Activated naive CD8-positive, alpha-beta T cell treated with anti-CD3 and anti-CD28 coated beads, Interleukin-2, amount 50 U/mL, for 16 hours (primary cell): ENCODE measurements around the gene NPM1.
A peak's percentile ranks its signal among the peaks of the same experiment; 100 is the strongest.
"Not testable (repeated sequence)": the region's sequence is repeated elsewhere in the genome, so short reads cannot be mapped to it uniquely, and the experiment has no call there.

Experiments used
- DNase-seq: peaks from one replicate; pipeline ENCODE4 v3.0.0-alpha.2; 2020; ENCODE audit warnings: low read depth, low spot score

The NPM1 gene

DNA sequence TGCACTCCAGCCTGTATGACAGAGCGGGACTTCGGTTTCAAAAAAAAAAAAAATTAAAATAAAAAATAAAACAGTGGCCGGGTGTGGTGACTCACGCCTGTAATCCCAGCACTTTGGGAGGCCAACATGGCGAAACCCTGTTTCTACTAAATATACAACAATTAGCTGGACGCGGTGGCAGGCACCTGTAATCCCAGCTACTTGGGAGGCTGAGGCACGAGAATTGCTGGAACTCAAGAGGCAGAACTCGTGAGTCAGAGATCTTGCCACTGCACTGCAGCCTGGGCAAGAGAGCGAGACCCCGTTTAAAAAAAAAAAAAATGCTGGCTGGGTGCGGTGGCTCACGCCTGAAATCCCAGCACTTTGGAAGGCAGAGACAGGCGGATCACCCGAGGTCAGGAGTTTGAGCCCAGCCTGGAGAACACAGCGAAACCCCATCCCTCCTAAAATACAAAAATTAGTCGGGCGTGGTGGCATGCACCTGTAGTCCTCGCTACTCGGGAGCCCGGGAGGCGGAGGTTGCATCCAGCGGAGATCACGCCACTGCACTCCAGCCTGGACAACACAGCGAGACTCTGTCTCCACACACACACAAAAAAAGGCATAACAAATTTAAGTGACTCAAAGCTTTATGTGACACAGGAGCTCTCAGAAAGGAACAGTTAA, 1.5 kb upstream of the NPM1 start:
- no peak for DNase-seq

DNA sequence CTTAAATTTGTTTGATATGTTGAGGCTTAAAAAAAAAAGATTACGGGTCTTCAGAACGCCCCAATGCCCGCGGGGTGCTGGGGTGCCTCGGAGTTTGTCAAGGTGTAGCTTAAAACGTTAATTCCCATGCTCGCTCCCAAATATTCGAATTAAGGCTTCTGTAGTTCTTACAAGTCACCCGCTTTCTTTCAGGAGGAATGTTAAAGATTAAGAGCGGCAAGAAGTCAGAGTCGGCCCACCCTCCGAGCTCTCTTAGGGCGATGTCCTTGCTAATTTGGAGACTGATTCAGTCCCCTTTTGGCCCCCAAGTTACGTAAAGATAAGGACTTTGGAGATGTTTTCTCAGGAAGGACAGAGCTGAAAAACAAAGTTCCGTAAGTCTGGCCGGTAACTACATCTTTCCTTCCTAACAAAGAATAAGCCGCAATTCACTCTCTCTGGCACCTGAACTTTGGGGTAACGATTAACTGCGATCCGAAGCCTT, 746 bp upstream of the NPM1 start:
- no peak for DNase-seq

DNA sequence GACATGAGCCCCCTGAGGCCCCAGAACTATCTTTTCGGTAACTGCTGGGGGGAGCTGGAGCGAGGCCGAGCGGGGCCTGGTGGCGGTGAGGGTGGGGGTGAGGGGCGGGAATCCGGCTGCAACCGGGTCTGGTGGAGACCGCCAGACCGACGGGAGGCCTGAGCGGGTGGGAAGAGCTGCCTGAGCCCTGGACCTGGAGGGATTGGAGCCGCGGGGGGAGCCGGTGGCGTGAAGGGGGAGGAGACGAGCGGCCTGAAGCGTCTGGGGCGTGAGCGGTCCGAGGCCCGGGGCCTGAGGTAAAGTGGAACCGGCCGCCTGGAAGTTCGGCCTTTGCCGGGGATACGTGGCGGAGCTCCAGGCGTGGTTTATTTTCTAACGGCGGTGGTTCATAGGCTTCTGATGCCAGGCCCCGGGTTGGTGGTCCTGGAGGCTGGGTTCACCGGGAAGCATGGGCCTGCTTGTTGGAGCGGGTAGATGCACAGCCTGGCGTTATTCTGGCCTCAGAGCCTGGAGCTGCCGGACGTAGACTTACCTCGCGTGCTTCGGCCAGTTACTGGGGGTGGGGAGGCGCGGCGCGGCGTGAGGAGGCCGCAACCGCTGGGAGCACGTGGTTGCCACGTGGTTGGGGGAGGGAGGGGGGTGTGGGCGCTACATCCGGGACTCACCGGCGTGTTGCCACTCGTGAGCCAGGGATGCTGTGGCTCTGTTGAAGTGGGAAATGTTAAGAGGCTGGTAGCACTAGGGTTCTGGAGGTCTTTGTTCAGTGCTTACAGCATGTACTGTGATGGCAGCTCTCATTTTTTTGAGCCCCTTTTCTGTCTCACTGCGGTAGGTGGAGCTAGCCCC, 544 bp downstream of the NPM1 start:
- peak; percentile 72 for DNase-seq

DNA sequence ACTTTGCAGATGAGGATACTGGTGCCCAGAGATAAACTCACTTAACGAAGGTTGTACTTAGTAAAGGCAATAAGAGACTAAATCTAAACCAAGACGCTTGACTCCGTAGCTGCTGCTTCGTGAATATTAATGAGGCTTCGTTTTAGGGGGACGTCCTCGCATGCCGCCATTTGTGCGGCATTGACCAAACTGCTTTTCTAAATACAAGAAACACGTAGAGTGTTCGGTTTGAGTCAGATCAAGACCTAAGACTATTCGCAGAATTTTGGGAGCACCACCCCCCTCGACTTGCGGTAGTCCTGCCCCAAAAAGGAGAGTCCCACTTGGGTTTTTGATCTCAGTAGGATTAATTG, 1.1 kb downstream of the NPM1 start:
- no peak for DNase-seq

DNA sequence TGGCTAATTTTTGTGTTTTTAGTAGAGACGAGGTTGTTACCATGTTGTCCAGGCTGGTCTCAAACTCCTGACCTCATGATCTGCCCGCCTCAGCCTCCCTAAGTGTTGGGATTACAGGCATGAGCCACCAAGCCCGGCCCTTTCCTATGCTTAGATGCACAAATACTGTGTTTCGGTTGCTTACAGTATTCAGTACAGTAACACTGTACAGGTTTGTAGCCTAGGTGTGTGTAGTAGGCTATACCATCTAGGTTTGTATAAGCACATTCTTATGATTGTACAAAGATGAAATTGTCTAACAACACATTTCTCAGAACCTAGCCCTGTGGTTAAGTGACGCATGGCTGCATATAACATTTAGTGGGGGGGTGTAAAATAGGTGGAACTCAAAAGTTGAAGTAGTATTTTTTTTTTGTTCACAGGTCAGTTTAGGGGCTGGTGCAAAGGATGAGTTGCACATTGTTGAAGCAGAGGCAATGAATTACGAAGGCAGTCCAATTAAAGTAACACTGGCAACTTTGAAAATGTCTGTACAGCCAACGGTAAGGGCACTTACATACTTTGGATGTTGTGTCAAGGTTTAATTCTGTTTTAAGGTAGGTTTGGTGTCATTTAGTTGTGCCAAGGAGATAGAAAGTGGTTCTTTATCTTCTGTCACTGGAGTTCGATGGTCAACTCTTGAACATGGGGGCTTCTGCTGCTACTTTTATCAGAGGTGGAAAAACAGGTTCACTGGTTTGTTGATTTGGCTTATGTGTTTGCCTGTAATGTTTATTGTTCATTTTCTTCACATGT, 3.4 kb downstream of the NPM1 start:
- no peak for DNase-seq

DNA sequence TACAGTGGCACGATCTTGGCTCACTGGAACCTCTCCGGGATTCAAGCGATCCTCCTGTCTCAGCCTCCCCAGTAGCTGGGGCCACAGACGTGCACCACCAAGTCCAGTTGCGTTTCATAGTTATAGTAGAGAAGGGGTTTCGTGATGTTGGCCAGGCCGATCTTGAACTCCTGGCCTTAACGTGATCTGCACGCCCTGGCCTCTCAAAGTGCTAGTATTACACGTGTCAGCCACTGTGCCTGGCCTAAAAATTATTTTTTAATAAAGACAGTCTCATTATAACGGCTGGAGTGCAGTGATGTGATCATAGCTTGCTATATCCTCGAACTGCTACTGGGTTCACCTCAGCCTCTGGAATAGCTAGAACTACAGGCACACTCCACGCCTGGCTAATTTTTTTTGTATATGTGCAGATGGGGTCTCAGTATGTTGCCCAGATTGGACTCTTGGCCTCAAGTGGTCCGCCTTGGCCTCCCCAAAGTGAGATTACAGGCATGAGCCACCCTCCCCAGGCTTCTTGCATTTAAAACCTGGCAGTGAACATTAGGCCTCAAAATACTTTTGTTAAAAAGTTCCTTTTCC, 4.4 kb downstream of the NPM1 start:
- no peak for DNase-seq

DNA sequence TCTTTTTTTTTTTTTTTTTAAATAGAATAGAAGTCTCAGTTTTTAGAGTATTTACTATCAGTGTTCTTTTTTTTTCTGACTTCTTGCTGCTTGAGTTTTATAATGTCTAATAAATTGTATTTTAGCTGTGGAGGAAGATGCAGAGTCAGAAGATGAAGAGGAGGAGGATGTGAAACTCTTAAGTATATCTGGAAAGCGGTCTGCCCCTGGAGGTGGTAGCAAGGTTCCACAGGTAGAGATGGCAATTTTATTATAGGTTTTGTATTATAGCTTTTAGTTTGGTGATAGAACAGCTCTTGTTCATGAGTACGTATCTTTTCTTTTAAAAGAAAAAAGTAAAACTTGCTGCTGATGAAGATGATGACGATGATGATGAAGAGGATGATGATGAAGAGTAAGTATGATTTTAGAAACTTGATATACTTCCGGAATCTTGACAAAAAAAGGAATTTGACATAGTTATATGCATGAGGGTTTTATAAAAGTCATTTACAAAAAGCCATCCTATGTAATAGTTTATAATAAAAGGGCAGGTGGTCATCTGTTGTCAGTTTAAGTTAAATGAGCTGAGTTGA, 5.0 kb downstream of the NPM1 start:
- no peak for DNase-seq

DNA sequence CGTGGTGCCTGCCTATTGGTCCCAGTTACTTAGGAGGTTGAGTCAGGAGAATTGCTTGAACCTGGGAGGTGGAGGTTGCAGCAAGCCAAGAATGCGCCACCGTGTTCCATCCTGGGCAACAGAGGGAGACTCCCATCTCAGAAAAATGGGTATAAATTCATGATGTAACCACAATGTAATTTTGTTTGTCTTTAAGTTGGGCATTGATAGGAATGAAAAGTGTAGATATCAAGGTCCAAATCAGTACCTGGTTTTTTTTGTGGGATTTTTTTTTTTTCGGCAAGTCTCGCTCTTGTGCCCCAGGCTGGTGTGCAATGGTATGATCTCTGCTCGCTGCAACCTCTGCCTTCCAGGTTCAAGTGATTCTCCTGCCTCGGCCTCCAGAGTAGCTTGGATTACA, 7.4 kb downstream of the NPM1 start:
- DNase-seq, result no peak

DNA sequence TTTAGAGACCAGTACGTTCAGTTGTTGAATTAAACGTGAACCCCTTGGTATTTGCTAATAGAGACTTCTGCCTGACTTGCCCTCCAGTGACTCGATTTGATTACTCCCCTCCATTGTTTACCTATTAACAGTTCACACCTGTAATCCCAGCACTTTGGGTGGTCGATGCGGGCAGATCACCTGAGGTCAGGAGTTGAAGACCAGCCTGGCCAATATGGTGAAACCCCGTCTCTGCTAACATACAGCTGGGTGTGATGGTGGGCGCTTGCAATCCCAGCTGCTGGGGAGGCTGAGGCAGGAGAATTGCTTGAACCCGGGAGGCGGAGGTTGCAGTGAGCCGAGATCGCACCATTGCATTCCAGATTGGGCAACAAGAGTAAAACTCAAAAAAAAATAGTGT, 8.9 kb downstream of the NPM1 start:
- not testable (repeated sequence) for DNase-seq

DNA sequence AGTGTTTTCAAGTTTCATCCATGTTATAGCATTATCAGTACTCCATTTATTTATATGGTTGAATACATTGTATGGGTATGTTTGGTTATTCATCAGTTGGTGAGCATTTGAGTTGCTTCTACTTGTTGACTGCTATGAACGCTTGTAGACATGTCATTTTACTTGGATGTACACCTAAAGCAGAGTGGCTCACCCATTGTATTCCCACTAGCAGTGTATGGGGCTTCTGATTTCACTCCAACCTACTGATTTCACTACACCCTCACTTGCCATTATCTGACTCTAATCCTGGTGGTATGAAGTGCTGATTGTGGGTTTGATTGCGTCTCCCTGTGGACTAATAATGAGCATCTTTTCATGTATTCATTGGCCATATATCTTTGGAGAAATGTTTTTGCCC, 9.5 kb downstream of the NPM1 start:
- no peak for DNase-seq

DNA sequence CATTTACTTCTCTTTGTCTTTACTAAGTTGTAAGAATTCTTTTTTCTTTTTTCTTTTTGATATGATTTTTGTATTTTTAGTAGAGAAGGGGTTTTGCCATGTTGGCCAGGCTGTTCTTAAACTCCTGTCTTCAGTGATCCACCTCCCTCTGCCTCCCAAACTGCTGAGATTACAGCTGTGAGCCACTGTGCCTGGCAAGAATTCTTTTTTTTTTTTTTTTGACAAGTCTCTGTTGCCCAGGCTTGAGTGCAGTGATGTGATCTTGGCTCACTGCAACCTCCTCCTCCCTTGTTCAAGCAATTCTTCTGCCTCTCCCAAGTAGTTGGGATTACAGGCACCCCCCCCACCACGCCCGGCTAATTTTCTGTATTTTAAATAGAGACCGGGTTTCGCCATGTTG, 9.9 kb downstream of the NPM1 start:
- no peak for DNase-seq

DNA sequence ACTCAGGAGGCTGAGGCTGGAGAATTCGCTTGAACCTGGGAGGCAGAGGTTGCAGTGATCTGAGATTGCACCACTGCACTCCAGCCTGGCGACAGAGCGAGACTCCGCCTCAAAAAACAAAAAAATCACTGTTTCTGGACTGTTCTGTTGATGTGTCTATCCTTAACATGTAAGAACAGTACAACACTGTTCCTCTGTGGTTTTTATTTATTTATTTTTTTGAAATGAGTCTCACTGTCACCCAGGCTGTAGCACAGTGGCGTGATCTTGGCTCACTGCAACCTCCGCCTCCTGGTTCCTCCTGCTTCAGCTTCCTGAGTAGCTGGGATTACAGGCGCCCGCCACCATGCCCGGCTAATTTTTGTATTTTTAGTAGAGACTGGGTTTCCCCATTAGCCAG, 11.0 kb downstream of the NPM1 start:
- DNase-seq, result not testable (repeated sequence)

DNA sequence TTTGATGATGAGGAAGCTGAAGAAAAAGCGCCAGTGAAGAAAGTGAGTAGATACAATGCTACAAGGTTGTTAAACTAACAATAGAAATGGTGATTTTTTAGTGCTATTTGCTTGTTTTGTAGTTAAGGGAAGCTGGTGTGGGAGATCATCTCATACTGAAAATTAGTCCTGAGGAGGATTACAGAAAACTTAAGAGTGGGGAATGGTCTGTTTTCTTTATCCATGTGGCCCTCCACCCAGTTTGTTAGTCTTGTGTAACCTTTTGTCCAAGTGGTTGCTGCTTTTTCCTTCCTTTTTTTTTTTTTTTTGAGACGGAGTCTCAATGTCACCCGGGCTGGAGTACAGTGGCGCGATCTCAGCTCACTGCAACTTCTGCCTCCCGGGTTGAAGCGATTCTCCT, 12.5 kb downstream of the NPM1 start:
- DNase-seq, result no peak

DNA sequence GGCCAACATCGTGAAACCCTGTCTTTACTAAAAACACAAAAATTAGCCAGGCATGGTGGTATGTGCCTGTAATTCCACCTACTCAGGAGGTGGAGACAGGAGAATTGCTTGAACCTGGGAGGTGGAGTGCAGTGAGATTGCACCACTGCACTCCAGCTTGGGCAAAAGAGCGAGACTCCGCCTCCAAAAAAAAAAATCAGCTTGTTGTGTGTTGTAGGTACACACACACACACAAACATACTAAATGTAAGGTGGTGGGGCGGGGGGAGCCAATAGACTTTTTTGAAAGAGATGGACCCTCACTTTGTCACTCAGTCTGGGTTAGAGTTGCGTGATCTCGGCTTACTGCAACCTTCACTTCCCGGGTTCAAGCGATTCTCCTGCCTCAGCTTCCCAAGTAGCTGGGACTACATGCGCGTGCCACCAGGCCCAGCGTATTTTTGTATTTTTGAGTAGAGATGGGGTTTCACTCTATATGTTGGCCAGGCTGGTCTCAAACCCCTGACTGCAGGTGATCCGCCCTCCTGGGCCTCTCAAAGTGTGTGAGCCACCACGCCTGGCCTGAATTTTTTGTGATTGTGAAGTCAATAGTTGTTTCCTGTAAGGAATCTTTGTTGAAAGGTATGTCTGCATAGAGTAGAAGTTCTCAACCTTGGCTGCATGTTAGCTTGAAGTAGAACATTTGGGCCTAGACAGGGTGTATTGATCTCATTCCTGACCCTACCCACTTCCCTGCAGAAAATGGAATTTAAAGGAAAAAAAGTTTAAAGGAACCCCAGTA, 13.7 kb downstream of the NPM1 start:
- DNase-seq, result no peak

DNA sequence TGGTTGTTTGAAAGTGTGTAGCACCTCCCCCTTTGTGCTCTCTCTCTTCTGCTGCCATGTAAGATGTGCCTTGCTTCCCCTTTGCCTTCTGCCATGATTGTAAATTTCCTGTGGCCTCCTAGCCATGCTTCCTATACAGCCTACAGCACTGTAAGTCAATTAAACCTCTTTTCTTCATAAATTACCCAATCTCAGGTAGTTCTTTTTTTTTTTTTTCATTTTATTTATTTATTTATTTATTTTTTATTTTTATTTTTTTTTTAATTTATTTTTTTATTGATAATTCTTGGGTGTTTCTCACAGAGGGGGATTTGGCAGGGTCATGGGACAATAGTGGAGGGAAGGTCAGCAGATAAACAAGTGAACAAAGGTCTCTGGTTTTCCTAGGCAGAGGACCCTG, 15.1 kb downstream of the NPM1 start:
- not testable (repeated sequence) for DNase-seq

DNA sequence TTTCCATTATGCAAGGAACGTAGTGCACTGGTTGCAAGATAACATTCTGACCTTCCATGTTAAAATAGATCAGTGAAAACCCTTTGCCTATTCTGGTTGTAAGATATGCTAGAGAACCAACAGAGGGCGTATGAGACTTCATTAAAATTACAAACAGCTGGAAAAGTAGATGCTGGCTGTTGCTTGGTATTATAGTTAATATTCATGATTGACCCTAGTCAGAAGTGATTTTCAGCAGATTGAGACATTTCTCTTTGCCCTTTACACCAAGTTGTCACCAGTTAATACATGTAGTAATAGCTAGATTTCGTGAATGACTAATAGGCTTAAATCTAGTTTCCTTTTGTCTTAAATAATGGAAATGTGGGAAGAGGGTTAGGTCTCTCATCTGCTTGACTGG, 18.0 kb downstream of the NPM1 start:
- DNase-seq, result no peak

DNA sequence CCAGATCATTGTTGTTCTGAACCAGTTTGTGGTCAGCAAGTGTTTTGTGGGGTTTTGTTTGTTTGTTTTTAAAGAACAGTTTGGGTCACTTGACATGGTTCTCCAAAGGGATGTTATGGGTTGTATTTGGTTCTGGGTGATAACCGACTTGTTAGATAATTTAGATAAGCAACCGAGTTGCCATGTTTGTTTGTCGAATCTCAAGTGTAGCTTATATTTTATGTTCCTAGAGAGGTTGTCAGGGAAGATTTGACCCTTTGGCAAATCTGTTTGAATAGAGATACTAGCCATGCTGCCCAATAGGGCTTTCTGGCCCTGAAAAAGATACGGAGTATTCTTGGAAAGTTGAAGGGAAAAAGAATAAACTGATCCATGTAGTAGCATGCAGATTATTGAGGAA, 19.6 kb downstream of the NPM1 start:
- DNase-seq, result no peak

DNA sequence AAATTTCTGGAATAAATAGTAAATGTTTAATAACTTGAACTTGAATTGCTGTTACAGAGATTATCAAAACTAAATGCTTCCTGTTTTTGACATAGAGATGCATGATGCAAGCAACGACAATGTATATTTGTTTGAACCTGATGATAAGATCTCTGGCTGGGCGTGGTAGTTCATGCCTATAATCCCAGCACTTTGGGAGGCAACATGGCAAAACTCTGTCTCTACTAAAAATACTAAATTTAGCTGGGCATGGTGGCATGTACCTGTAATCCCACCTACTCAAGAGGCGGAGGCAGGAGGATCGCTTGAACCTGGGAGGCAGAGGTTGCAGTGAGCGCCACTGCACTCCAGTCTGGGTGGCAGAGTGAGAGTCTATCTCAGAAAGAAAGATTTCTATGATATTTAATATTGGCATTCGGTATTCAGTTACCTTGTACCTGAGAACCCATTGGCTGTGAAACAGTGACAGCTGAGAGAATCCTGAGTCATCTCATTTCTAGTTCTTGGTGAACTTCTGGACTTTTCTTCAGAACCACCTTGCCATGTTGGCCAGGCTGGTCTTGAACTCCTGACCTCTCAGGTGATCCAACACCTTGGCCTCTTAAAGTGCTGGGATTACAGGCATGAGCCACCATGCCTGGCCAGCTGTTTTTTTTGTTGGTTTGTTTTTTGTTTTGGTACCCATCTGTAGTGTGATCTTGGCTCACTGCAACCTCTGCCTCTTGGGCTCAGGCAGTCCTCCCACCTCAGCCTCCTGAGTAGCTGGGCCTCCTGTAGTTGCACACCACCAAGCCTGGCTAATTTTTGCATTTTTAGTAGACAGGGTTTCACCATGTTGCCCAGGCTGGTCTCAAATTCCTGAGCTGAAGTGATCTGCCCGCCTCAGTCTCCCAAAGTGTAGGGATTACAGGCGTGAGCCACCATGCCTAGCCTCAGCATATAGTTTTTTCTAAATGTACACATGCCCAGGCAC, 21.8 kb downstream of the NPM1 start:
- no peak for DNase-seq

DNA sequence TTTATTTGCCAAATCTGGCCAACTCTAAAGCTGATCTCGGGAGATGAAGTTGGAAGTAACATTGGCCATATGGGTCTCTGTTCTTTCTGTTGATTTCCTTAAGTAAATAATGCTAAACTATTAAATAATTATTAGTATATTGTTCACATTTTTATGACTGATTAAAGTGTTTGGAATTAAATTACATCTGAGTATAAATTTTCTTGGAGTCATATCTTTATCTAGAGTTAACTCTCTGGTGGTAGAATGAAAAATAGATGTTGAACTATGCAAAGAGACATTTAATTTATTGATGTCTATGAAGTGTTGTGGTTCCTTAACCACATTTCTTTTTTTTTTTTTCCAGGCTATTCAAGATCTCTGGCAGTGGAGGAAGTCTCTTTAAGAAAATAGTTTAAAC, 22.5 kb downstream of the NPM1 start:
- no peak for DNase-seq

DNA sequence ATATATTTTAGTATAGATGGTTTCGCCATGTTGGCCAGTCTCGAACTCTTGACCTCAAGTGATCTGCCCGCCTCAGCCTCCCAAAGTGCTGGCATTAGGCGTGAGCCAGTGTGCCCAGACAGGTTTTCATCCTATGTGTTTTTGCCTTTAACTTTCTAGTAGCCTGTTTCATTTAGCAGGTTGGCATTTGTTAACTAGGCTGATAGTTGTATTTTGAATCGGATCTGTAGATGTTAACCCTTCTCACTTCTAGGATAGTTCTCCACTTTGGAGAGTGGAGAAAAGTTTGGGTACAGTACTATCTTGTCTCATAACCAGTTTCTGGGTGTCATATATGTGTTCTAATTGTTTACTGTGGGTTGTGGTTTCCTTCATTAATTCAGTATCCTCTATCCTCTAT, 24.5 kb downstream of the NPM1 start:
- DNase-seq, result no peak
